Lower lobe of right lung (tissue), 2 donors: Measurements from ENCODE around the gene GPATCH8. TPM values are rescaled to one million over a fixed set of nuclear protein-coding genes. Genes with fewer than 3 reads are reported as not detected.

Source experiments
- ATAC-seq, 2 donors: fragments of 200-7000 bp; cut with Tn5 transposase; one replicate each; pipeline ENCODE4 v1.9.1; 2020 to 2022; ENCODE audit warnings: mild to moderate bottlenecking in 2 of 2, moderate library complexity in 2 of 2
- DNase-seq: peaks from one replicate; pipeline ENCODE4 v3.0.0-alpha.2; 2020
- H3K27ac ChIP-seq: fragments of 200-600 bp; one replicate; pipeline ENCODE4 v1.8.0; 2022
- H3K27me3 ChIP-seq: fragments of 200-600 bp; one replicate; pipeline ENCODE4 v1.8.0; 2022; ENCODE audit warnings: low read depth
- H3K36me3 ChIP-seq: fragments of 200-600 bp; one replicate; pipeline ENCODE4 v1.8.0; 2022; ENCODE audit warnings: mild to moderate bottlenecking
- H3K4me1 ChIP-seq: fragments of 200-600 bp; one replicate; pipeline ENCODE4 v1.8.0; 2022
- H3K4me3 ChIP-seq: fragments of 200-600 bp; one replicate; pipeline ENCODE4 v1.8.0; 2022; ENCODE audit warnings: mild to moderate bottlenecking
- H3K9me3 ChIP-seq: fragments of 200-600 bp; one replicate; pipeline ENCODE4 v1.8.0; 2022
- CTCF ChIP-seq: fragments of 200-600 bp; IDR thresholded peaks from one replicate; pipeline ENCODE4 v1.8.0; 2022; ENCODE audit warnings: antibody characterized with exemption, mild to moderate bottlenecking
- intact Hi-C: fragments of 100-400 bp; cut with DNase I; formaldehyde crosslinking; loops from one replicate; pipeline ENCODE4 v1.11.0; 2022
- total RNA-seq: library from RNA; stranded (reverse); fragmentation: NEBNext Ultra II Directional; extraction: Animal tissue kit (Norgen Biotek cat#: 25700); gene quantifications from one replicate; pipeline ENCODE4 v1.2.1, GENCODE V29; 2021
- donor health status: DM: no; HTN: yes; CAD: no; lungs with severe emphysema.

Gene GPATCH8
- total RNA-seq, 1 donor from 2014 or later, result 48.3 TPM

- TF ChIP-seq CTCF, result no peak
- intact Hi-C loops, result no loop called here
- no peak overlapping the region for H3K4me3 ChIP-seq
- no peak overlapping the region for H3K27ac ChIP-seq
- H3K36me3 ChIP-seq, result peaks cover 4% of the 10 kb centered on the region
- DNase-seq, result no peak
- no peaks in the 10 kb centered on the region for H3K9me3 ChIP-seq
- no peak for ATAC-seq
- peaks cover 16% of the 10 kb centered on the region for H3K27me3 ChIP-seq
- peaks cover 12% of the 10 kb centered on the region for H3K4me1 ChIP-seq
Observed at GRCh38 chr17:44358066-44358465, 145.1 kb downstream of the GPATCH8 start.

GRCh38 chr17:44356241-44356640, 147.0 kb downstream of the GPATCH8 start:
- H3K27me3 ChIP-seq, result peaks cover 5% of the 10 kb centered on the region
- peaks cover 21% of the 10 kb centered on the region for H3K36me3 ChIP-seq
- no peak for ATAC-seq
- intact Hi-C loops, result no loop called here
- H3K4me3 ChIP-seq, result no peak overlapping the region
- peaks cover 2% of the 10 kb centered on the region for H3K4me1 ChIP-seq
- DNase-seq, result no peak
- H3K27ac ChIP-seq, result no peak overlapping the region
- no peaks in the 10 kb centered on the region for H3K9me3 ChIP-seq
- TF ChIP-seq CTCF, result no peak

- DNase-seq (no peak), ATAC-seq (no peak)
- intact Hi-C loops, result no loop called here
- H3K4me3 ChIP-seq, result no peak overlapping the region
- H3K4me1 ChIP-seq, result no peaks in the 10 kb centered on the region
- H3K27ac ChIP-seq, result no peak overlapping the region
- H3K27me3 ChIP-seq, result no peaks in the 10 kb centered on the region
- no peaks in the 10 kb centered on the region for H3K9me3 ChIP-seq
- peaks cover 27% of the 10 kb centered on the region for H3K36me3 ChIP-seq
- TF ChIP-seq CTCF, result no peak
Observed at GRCh38 chr17:44355642-44356099, 147.5 kb downstream of the GPATCH8 start.

- H3K27ac ChIP-seq, result no peak overlapping the region
- ATAC-seq (no peak), DNase-seq (no peak)
- no peaks in the 10 kb centered on the region for H3K4me1 ChIP-seq
- no peaks in the 10 kb centered on the region for H3K27me3 ChIP-seq
- H3K9me3 ChIP-seq, result no peaks in the 10 kb centered on the region
- H3K36me3 ChIP-seq, result peaks cover 35% of the 10 kb centered on the region
- H3K4me3 ChIP-seq, result no peak overlapping the region
- intact Hi-C loops, result no loop called here
- peak; percentile 17 for TF ChIP-seq CTCF
Observed at GRCh38 chr17:44354582-44355561, 148.3 kb downstream of the GPATCH8 start.

GRCh38 chr17:44353672-44354331, 149.4 kb downstream of the GPATCH8 start:
- intact Hi-C loops, result no loop called here
- no peak for TF ChIP-seq CTCF
- Histone ChIP-seq H3K9me3 (no peaks in the 10 kb centered on the region), H3K27ac (no peak overlapping the region), H3K36me3 (peaks cover 45% of the 10 kb centered on the region), H3K4me3 (peak overlapping the region; percentile 43), H3K4me1 (peaks cover 6% of the 10 kb centered on the region), H3K27me3 (no peaks in the 10 kb centered on the region)
- ATAC-seq, result peak; percentile 23 to 34
- no peak for DNase-seq
